HepG2 (cell line): ENCODE data around the gene U2AF2. TPM values are rescaled to one million over a fixed set of nuclear protein-coding genes. Genes with fewer than 3 reads are reported as not detected.
"Not testable (repeated sequence)": the region's sequence is repeated elsewhere in the genome, so short reads cannot be mapped to it uniquely, and the experiment has no call there.

Experiments
- ATAC-seq: fragments of 200-7000 bp; cut with Tn5 transposase; 3 replicates; pipeline ENCODE4 v1.9.1; 2020; ENCODE audit warnings: mild to moderate bottlenecking, moderate library complexity
- BruUV-seq: library from RNA; stranded (reverse); fragments of 400-500 nt; replicated peaks from 2 replicates; lab custom pipeline; 2021; lab: Mats Ljungman, UMichigan
- CTCF ChIA-PET: fragments of 300-600 bp; formaldehyde crosslinking; extraction: SDS; loops from one replicate; lab custom pipeline; 2021; ENCODE audit warnings: low total read pairs, inconsistent platforms, low intra/inter-chr PET ratio; lab: Yijun Ruan, JAX
- POLR2A ChIA-PET: fragments of 350-600 bp; sonication (Branson Sonifier 250); formaldehyde crosslinking; loops from one replicate; lab custom pipeline; 2020; ENCODE audit warnings: antibody characterized with exemption, inconsistent platforms; lab: Yijun Ruan, JAX
- DNase-seq: peaks from one replicate; pipeline ENCODE4 v3.0.0-alpha.2; 2015; ENCODE audit warnings: low spot score
- FAIRE-seq: peaks from 3 replicates; lab custom pipeline; 2011; peaks lifted over from hg19 to GRCh38; lab: Jason Lieb, UNC
- H2AFZ ChIP-seq: one replicate; pipeline ENCODE4 v1.6.1; 2011; ENCODE audit warnings: low read length, inconsistent platforms
- H3K27ac ChIP-seq: fragments of 300-600 bp; 3 replicates; pipeline ENCODE4 v1.8.0; 2011; ENCODE audit warnings: mixed run types, mild to moderate bottlenecking, mixed read lengths, low read length, inconsistent platforms; ENCODE audit not compliant: insufficient read depth; ENCODE audit errors: extremely low read length
- H3K27me3 ChIP-seq, 2 experiments: fragments of 200-600 bp in 1 of 2; 2 replicates in 1 of 2; 3 replicates in 1 of 2; pipeline versions ENCODE4 v1.6.0 to v1.8.0; 2011; ENCODE audit warnings: low read length in 2 of 2, mild to moderate bottlenecking in 2 of 2, moderate library complexity in 2 of 2, inconsistent platforms in 1 of 2; ENCODE audit not compliant: insufficient read depth in 2 of 2, control insufficient read depth in 1 of 2
- H3K36me3 ChIP-seq, 2 experiments: fragments of 200-600 bp in 1 of 2; replicated peaks in 1 of 2; 2 replicates in 1 of 2; 3 replicates in 1 of 2; pipeline versions ENCODE4 v1.5.1 to v1.8.0; 2011; ENCODE audit warnings: low read length in 2 of 2, inconsistent platforms in 1 of 2; ENCODE audit not compliant: insufficient read depth in 2 of 2, control insufficient read depth in 1 of 2
- H3K4me1 ChIP-seq: 2 replicates; pipeline ENCODE4 v1.5.1; 2012; ENCODE audit warnings: low read length, inconsistent platforms; ENCODE audit not compliant: insufficient read depth
- H3K4me2 ChIP-seq: 2 replicates; pipeline ENCODE4 v1.6.0; 2011; ENCODE audit warnings: low read depth, low read length, inconsistent platforms
- H3K4me3 ChIP-seq, 3 experiments: fragments of 200-600 bp in 1 of 3; sonication (generic), shearing (Covaris generic) in 1 of 3; replicated peaks in 1 of 3; 2 replicates each; pipeline ENCODE4 v1.5.1; 2011 to 2016; ENCODE audit warnings: low read length in 3 of 3, inconsistent platforms in 2 of 3, low read depth in 2 of 3, mild to moderate bottlenecking in 2 of 3, control low read depth in 1 of 3, mixed read lengths in 1 of 3; ENCODE audit not compliant: insufficient read depth in 1 of 3
- H3K79me2 ChIP-seq: one replicate; pipeline ENCODE4 v1.6.1; 2011; ENCODE audit warnings: low read length, inconsistent platforms; ENCODE audit not compliant: insufficient read depth
- H3K9ac ChIP-seq: 2 replicates; pipeline ENCODE4 v1.6.0; 2011; ENCODE audit warnings: mild to moderate bottlenecking, low read depth, low read length, inconsistent platforms; ENCODE audit not compliant: insufficient read depth
- H3K9me3 ChIP-seq: 2 replicates; pipeline ENCODE4 v1.5.1; 2012; ENCODE audit warnings: mild to moderate bottlenecking, low read length
- H4K20me1 ChIP-seq: 2 replicates; pipeline ENCODE4 v1.6.0; 2011; ENCODE audit warnings: inconsistent platforms, mild to moderate bottlenecking, low read length, moderate library complexity; ENCODE audit not compliant: insufficient read depth
- CREB1 ChIP-seq, 2 experiments: fragments of 450-650 bp in 1 of 2; IDR thresholded peaks; 2 replicates each; pipeline ENCODE4 v1.6.1; 2016 to 2017; ENCODE audit warnings: control low read depth in 1 of 2, mild to moderate bottlenecking in 1 of 2, missing compliant biosample characterization in 1 of 2, missing genetic modification characterization in 1 of 2
- FOSL2 ChIP-seq: sonication (generic); formaldehyde crosslinking; IDR thresholded peaks from 2 replicates; pipeline ENCODE4 v1.4.0; 2020; ENCODE audit warnings: missing genetic modification reagents
- GLMP ChIP-seq: sonication (generic); formaldehyde crosslinking; IDR thresholded peaks from 2 replicates; pipeline ENCODE4 v1.9.0; 2021; ENCODE audit warnings: missing genetic modification reagents, mild to moderate bottlenecking, borderline replicate concordance
- MNT ChIP-seq: fragments of 450-650 bp; IDR thresholded peaks from 2 replicates; pipeline ENCODE4 v1.6.1; 2016
- PBX2 ChIP-seq: IDR thresholded peaks from 2 replicates; pipeline ENCODE4 v1.6.1; 2016; ENCODE audit warnings: control low read depth
- ZBTB21 ChIP-seq: sonication (generic); formaldehyde crosslinking; IDR thresholded peaks from 2 replicates; pipeline ENCODE4 v1.4.0; 2020; ENCODE audit warnings: missing genetic modification reagents
- ZNF121 ChIP-seq: sonication (generic); formaldehyde crosslinking; IDR thresholded peaks from 2 replicates; pipeline ENCODE4 v1.5.0; 2020; ENCODE audit warnings: mild to moderate bottlenecking, missing genetic modification reagents
- ZNF770 ChIP-seq: sonication (generic); formaldehyde crosslinking; IDR thresholded peaks from 2 replicates; pipeline ENCODE4 v1.5.0; 2020; ENCODE audit warnings: mild to moderate bottlenecking, missing genetic modification reagents
- WGBS: methylation state at CpG from one replicate; pipeline ENCODE4 v1.1.6; 2017; ENCODE audit warnings: low lambda C conversion rate; 5-methylcytosine and 5-hydroxymethylcytosine counted together
- in situ Hi-C: cut with HindIII; loops from 2 replicates; pipeline ENCODE4 v1.10.0; 2017; ENCODE audit warnings: low pct_unique_long_range_greater_than_20kb; ENCODE audit not compliant: extremely low pct_ligation_motif_present
- intact Hi-C: fragments of 100-400 bp; cut with micrococcal nuclease; formaldehyde crosslinking; loops from one replicate; pipeline ENCODE4 v1.10.0; 2022; ENCODE audit not compliant: unreplicated experiment
- polyA plus RNA-seq, 8 experiments: library from polyadenylated mRNA; depleted of rRNA in 3 of 8; stranded (reverse) in 7 of 8; unstranded in 1 of 8; fragments of >200 nt; fragmentation: Illumina TruSeq in 4 of 8; extraction: Trizol in 4 of 8; gene quantifications; 2 replicates each; pipeline versions ENCODE4 v1.2.1 to v1.2.3, GENCODE V29; 2011 to 2016; ENCODE audit warnings: low read depth in 4 of 8, missing spikeins in 1 of 8, mixed read lengths in 1 of 8; ENCODE audit not compliant: insufficient read depth in 1 of 8
- total RNA-seq, 5 experiments: library from RNA; depleted of rRNA; stranded (reverse); fragments of >200 nt; fragmentation: Illumina TruSeq; extraction: Trizol; gene quantifications; 2 replicates each; pipeline ENCODE4 v1.2.3, GENCODE V29; 2016; ENCODE audit warnings: low read depth in 1 of 5

U2AF2 gene
- total and polyA plus RNA-seq, 2 of the 13 experiments (the other 11 are each of a cell fraction or from before 2014, with no cell fraction given), result 84.3 to 124 TPM

GRCh38 chr19:55717879-55718711 is 63.3 kb downstream of the U2AF2 start:
- H3K36me3 ChIP-seq, H3K79me2 ChIP-seq, H3K4me1 ChIP-seq, in situ Hi-C loops, H3K9me3 ChIP-seq, H3K4me2 ChIP-seq, BruUV-seq, H2AFZ ChIP-seq, POLR2A ChIA-PET, ATAC-seq, H3K4me3 ChIP-seq, DNase-seq, intact Hi-C loops, FAIRE-seq, H3K27ac ChIP-seq, H3K9ac ChIP-seq, H4K20me1 ChIP-seq, CTCF ChIA-PET: not testable (repeated sequence)
- TF ChIP-seq MNT, result peak; percentile 99
- WGBS, result 22% methylated on average over 9 of the region's 13 CpGs
- H3K27me3 ChIP-seq, result peaks cover 2 to 13% of the 10 kb centered on the region in 2 experiments; a peak in 3 of 5 replicates

- peaks cover 9% of the 10 kb centered on the region; the same call in 1 of the 2 replicates for H3K9me3 ChIP-seq
- peaks cover 2 to 13% of the 10 kb centered on the region in 2 experiments; a peak in 3 of 5 replicates for H3K27me3 ChIP-seq
- FAIRE-seq (no peak), ATAC-seq (peak; percentile 34; the same call in 1 of the 3 replicates), DNase-seq (no peak)
- no peak overlapping the region for H3K4me2 ChIP-seq
- POLR2A ChIA-PET, result no interaction called here
- no peaks in the 10 kb centered on the region for H4K20me1 ChIP-seq
- intact Hi-C loops (no loop called here), in situ Hi-C loops (no loop called here)
- CTCF ChIA-PET, result no interaction called here
- no peaks in the 10 kb centered on the region for H3K36me3 ChIP-seq
- no peaks in the 10 kb centered on the region for H3K79me2 ChIP-seq
- no peak overlapping the region for H3K9ac ChIP-seq
- no peak overlapping the region for H3K27ac ChIP-seq
- 1% methylated on average over 5 of the region's 5 CpGs for WGBS
- no TSS peak for BruUV-seq
- H3K4me3 ChIP-seq, result no peak overlapping the region
- H2AFZ ChIP-seq, result no peak overlapping the region
- peaks cover 7% of the 10 kb centered on the region; the same call in 1 of the 2 replicates for H3K4me1 ChIP-seq
- TF ChIP-seq CREB1 (IDR thresholded peaks at IDR 0.05) (peak; percentile 50; the same call in 1 of the 2 replicates), CREB1 (CRISPR knock-in tag; IDR thresholded peaks at IDR 0.05) (no peak), ZBTB21 (CRISPR knock-in tag) (peak; percentile 85), ZNF121 (CRISPR knock-in tag) (peak; percentile 69; the same call in 1 of the 2 replicates), PBX2 (CRISPR knock-in tag) (peak; percentile 26; the same call in 1 of the 2 replicates), GLMP (CRISPR knock-in tag) (no peak), ZNF770 (CRISPR knock-in tag) (peak; percentile 56), FOSL2 (CRISPR knock-in tag) (peak; percentile 57; the same call in 1 of the 2 replicates)
Observed at GRCh38 chr19:55720214-55720746, 65.4 kb downstream of the U2AF2 start.
